SJSA1 (cell line): ENCODE results near the gene CZIB. TPM values are rescaled to one million over a fixed set of nuclear protein-coding genes. Genes with fewer than 3 reads are reported as not detected.
"Not testable (repeated sequence)": the region's sequence is repeated elsewhere in the genome, so short reads cannot be mapped to it uniquely, and the experiment has no call there.

Experiments
- DNase-seq, 2 experiments: peaks; one replicate each; pipeline ENCODE4 v3.0.0-alpha.2; 2015 to 2020; ENCODE audit warnings: low spot score in 2 of 2, low read depth in 1 of 2
- H3K27ac ChIP-seq: fragments of 250-450 bp; sonication (Bioruptor Pico); 2 replicates; pipeline ENCODE4 v1.5.1; 2020; ENCODE audit warnings: mild to moderate bottlenecking, moderate library complexity
- H3K27me3 ChIP-seq: fragments of 250-450 bp; sonication (Bioruptor Pico); replicated peaks from 2 replicates; pipeline ENCODE4 v1.5.1; 2020; ENCODE audit warnings: mild to moderate bottlenecking, moderate library complexity
- H3K36me3 ChIP-seq: fragments of 250-450 bp; sonication (Bioruptor Pico); 2 replicates; pipeline ENCODE4 v1.5.1; 2020; ENCODE audit warnings: mild to moderate bottlenecking
- H3K4me1 ChIP-seq: fragments of 250-450 bp; sonication (Bioruptor Pico); replicated peaks from 2 replicates; pipeline ENCODE4 v1.6.1; 2021; ENCODE audit warnings: mild to moderate bottlenecking
- H3K4me3 ChIP-seq: fragments of 250-450 bp; sonication (Bioruptor Pico); 2 replicates; pipeline ENCODE4 v1.5.1; 2020; ENCODE audit warnings: mild to moderate bottlenecking
- H3K9me3 ChIP-seq: fragments of 250-450 bp; sonication (Bioruptor Pico); replicated peaks from 2 replicates; pipeline ENCODE4 v1.5.1; 2020; ENCODE audit warnings: mild to moderate bottlenecking
- total RNA-seq: library from RNA; depleted of rRNA; stranded (reverse); fragments of >200 nt; shearing (Covaris generic); gene quantifications from 2 replicates; pipeline ENCODE4 v1.2.3, GENCODE V29; 2014

CZIB gene
- total RNA-seq, 1 experiment from 2014 or later = 90.0 TPM

- H3K27me3 ChIP-seq = no peaks in the 10 kb centered on the region
- H3K9me3 ChIP-seq = no peaks in the 10 kb centered on the region
- no peak for DNase-seq
- peaks cover 13% of the 10 kb centered on the region for H3K4me1 ChIP-seq
- H3K4me3 ChIP-seq = no peak overlapping the region
- no peak overlapping the region for H3K27ac ChIP-seq
- no peaks in the 10 kb centered on the region for H3K36me3 ChIP-seq
These were observed 30.2 kb downstream of the CZIB start for GRCh38 chr1:53190210-53190611.

DNA sequence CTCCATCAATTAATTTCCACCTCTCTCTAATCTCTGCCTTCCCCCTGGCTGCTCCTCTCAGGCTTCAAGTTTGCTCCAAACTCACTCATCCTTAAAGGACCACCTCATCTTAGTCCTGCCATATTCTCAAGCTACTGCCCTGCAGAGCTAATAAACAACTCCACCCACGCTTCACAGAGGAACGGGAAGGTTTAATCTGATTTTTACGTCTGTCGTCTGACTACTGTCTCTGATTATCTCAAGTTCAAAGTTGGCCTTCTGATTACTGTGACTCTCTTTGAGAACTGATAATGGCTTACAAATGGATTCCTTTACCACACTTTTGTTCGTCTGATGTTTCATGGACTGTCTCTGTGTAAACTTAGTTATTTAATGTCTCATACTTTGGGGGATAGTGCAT, 31.4 kb downstream of the CZIB start:
- no peak overlapping the region for H3K4me3 ChIP-seq
- H3K9me3 ChIP-seq = no peaks in the 10 kb centered on the region
- no peak overlapping the region for H3K27ac ChIP-seq
- no peaks in the 10 kb centered on the region for H3K27me3 ChIP-seq
- no peak for DNase-seq
- no peaks in the 10 kb centered on the region for H3K36me3 ChIP-seq
- peaks cover 14% of the 10 kb centered on the region for H3K4me1 ChIP-seq

DNA sequence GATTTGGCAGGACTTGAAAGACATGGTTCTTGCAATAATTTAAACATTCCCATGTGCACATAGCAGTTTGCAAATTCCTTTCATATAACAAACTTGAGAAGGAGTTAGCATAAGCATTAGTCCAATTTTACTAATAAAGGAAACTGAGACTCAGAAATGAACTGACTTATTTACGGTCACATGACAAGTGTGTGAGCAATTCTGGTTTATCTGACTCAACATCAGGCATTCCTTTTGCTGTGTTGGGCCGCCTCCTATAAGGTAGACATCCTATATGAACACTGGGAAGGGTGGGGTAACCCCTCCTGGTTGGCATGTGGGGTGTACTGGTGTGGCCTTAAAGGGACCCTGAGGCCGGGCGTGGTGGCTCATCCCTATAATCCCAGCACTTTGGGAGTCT, 32.3 kb downstream of the CZIB start:
- H3K27me3 ChIP-seq = no peaks in the 10 kb centered on the region
- H3K27ac ChIP-seq = no peak overlapping the region
- H3K9me3 ChIP-seq = no peaks in the 10 kb centered on the region
- H3K4me3 ChIP-seq = no peak overlapping the region
- no peak for DNase-seq
- peaks cover 14% of the 10 kb centered on the region for H3K4me1 ChIP-seq
- H3K36me3 ChIP-seq = no peaks in the 10 kb centered on the region

DNA sequence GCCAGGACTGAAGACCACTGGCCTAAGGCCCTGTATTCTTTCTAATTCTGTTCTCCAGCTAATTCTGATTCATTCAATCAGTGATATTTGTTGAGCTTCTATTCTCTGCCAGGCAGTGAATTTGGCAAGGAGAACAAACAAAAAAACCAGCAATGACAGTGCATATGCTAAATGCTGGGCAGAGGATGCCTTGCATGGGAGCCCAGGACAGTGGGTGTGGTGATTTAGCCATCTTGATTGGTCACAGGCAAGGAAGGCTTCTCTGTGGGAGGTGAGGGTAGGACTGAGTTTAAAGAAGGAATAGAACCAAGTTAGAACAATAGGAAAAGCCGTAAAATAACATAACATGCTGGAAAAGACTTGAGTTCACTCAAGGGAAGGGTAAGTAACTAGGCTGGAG, 33.0 kb downstream of the CZIB start:
- H3K4me1 ChIP-seq = peaks cover 15% of the 10 kb centered on the region
- H3K4me3 ChIP-seq = no peak overlapping the region
- H3K36me3 ChIP-seq = no peaks in the 10 kb centered on the region
- no peaks in the 10 kb centered on the region for H3K9me3 ChIP-seq
- no peak overlapping the region for H3K27ac ChIP-seq
- no peak for DNase-seq
- no peaks in the 10 kb centered on the region for H3K27me3 ChIP-seq

GRCh38 chr1:53186533-53186932, 33.9 kb downstream of the CZIB start:
- Histone ChIP-seq H3K4me3 (no peak overlapping the region), H3K36me3 (no peaks in the 10 kb centered on the region), H3K27me3 (no peaks in the 10 kb centered on the region), H3K4me1 (peaks cover 23% of the 10 kb centered on the region), H3K9me3 (no peaks in the 10 kb centered on the region), H3K27ac (no peak overlapping the region)
- no peak for DNase-seq

GRCh38 chr1:53185955-53186297, 34.5 kb downstream of the CZIB start:
- H3K4me1 ChIP-seq = peaks cover 23% of the 10 kb centered on the region
- not testable (repeated sequence) for H3K9me3 ChIP-seq, H3K4me3 ChIP-seq, H3K36me3 ChIP-seq, H3K27ac ChIP-seq, DNase-seq, H3K27me3 ChIP-seq

DNA sequence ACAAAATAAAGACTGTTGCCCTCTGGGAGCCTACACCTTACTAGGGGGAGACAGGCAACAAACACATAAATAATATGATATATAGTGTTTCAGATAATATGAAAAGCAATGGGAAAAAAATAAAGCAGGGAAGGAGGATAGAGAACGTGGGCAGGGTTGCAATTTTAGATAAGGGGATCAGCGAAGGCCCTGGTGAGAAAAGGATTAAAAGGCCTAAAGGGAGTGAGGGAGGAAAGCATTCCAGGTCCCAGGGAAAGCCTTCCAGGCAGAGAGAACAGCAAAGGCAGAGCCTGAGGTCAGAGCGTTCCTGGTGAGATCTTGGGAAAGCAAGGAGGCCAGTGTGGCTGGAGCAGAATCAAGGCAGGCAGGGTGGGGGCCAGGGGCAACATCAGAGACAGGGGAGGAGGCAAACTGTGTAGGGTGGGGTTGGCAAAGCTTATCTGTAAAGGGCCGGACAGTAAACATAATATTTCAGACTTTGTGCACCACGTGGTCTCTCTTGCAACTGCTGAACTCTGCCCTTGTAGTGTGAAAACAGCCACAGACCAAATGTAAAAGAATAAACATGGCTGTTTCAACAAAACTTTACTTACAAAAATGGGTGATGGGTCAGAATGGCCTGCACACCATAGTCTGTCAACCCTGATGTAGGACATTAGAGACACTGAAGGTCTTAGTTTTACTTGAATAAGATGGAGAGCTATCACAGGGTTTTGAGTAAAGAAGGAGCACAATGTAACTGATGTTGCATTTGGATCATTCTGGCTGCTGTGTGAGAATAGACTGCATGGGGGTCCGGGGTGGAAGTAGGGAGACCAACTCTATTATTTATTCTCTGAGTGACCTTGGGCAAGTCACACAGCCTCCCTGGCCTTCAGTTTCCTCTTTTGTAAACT, 37.1 kb downstream of the CZIB start:
- H3K9me3 ChIP-seq = no peaks in the 10 kb centered on the region
- H3K4me3 ChIP-seq = no peak overlapping the region
- H3K4me1 ChIP-seq = peaks cover 33% of the 10 kb centered on the region
- no peaks in the 10 kb centered on the region for H3K36me3 ChIP-seq
- H3K27me3 ChIP-seq = no peaks in the 10 kb centered on the region
- DNase-seq = no peak
- no peak overlapping the region for H3K27ac ChIP-seq

DNA sequence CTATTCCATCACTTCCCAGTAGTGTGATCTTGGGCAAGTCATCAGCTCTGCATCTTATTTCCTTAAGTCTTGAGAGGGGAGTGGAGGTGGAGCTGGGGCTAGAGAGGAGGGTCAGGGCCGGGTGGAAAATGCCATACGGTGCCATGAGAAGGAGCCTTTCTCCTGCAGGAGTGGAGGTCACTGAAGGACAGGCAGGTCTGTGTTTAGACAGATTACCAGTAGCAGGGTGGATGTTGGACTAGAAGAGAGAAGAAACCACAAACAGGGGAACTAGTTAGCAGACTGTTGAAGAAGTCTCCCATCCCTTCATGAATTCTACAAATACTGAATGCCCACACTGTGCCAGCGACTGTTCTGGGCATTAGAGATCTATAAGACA, 37.7 kb downstream of the CZIB start:
- H3K27ac ChIP-seq = no peak overlapping the region

GRCh38 chr1:53182111-53182593, 38.3 kb downstream of the CZIB start:
- Histone ChIP-seq H3K27me3 (no peaks in the 10 kb centered on the region), H3K27ac (no peak overlapping the region), H3K4me1 (peaks cover 27% of the 10 kb centered on the region), H3K36me3 (no peaks in the 10 kb centered on the region), H3K4me3 (no peak overlapping the region), H3K9me3 (no peaks in the 10 kb centered on the region)
- DNase-seq = peak; percentile 67 to 85

More for the DNA sequence above, 37.7 kb downstream of the CZIB start:
- Histone ChIP-seq H3K9me3 (no peaks in the 10 kb centered on the region), H3K36me3 (no peaks in the 10 kb centered on the region), H3K4me1 (peaks cover 29% of the 10 kb centered on the region), H3K27me3 (no peaks in the 10 kb centered on the region), H3K4me3 (no peak overlapping the region)
- no peak for DNase-seq

- no peak overlapping the region for H3K27ac ChIP-seq
These were observed 39.5 kb downstream of the CZIB start for GRCh38 chr1:53180951-53181350.

DNA sequence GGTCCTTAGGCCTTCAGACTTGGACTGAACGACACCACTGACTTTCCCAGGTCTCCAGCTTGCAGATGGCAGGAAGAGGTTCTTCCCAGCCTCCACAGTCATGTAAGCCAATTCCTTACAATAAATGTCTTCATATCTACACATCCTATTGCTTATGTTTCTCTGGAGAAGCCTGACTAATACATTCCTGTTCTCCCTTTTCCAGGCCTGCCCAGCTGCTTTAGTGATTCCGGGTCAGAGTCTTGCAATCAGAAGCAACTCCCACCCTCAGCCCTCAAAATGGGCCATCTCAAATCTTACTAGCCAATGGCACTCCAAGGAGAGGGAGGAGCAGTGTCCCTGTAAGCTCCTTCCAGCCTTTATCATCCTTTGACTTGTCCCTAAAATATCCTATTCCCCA, 40.2 kb downstream of the CZIB start:
- no peak for DNase-seq
- peaks cover 42% of the 10 kb centered on the region for H3K4me1 ChIP-seq
- H3K36me3 ChIP-seq = no peaks in the 10 kb centered on the region
- no peaks in the 10 kb centered on the region for H3K9me3 ChIP-seq
- no peaks in the 10 kb centered on the region for H3K27me3 ChIP-seq
- H3K4me3 ChIP-seq = no peak overlapping the region
- H3K27ac ChIP-seq = no peak overlapping the region

More at GRCh38 chr1:53180951-53181350, 39.5 kb downstream of the CZIB start:
- Histone ChIP-seq H3K27me3 (no peaks in the 10 kb centered on the region), H3K4me3 (no peak overlapping the region), H3K9me3 (no peaks in the 10 kb centered on the region), H3K36me3 (no peaks in the 10 kb centered on the region), H3K4me1 (peaks cover 39% of the 10 kb centered on the region)
- DNase-seq = no peak

- Histone ChIP-seq H3K27ac (no peak overlapping the region), H3K27me3 (no peaks in the 10 kb centered on the region), H3K9me3 (no peaks in the 10 kb centered on the region), H3K4me1 (peaks cover 51% of the 10 kb centered on the region), H3K36me3 (no peaks in the 10 kb centered on the region), H3K4me3 (no peak overlapping the region)
- peak; percentile 37 to 52 for DNase-seq
These were observed 43.8 kb downstream of the CZIB start for GRCh38 chr1:53176452-53177208.

DNA sequence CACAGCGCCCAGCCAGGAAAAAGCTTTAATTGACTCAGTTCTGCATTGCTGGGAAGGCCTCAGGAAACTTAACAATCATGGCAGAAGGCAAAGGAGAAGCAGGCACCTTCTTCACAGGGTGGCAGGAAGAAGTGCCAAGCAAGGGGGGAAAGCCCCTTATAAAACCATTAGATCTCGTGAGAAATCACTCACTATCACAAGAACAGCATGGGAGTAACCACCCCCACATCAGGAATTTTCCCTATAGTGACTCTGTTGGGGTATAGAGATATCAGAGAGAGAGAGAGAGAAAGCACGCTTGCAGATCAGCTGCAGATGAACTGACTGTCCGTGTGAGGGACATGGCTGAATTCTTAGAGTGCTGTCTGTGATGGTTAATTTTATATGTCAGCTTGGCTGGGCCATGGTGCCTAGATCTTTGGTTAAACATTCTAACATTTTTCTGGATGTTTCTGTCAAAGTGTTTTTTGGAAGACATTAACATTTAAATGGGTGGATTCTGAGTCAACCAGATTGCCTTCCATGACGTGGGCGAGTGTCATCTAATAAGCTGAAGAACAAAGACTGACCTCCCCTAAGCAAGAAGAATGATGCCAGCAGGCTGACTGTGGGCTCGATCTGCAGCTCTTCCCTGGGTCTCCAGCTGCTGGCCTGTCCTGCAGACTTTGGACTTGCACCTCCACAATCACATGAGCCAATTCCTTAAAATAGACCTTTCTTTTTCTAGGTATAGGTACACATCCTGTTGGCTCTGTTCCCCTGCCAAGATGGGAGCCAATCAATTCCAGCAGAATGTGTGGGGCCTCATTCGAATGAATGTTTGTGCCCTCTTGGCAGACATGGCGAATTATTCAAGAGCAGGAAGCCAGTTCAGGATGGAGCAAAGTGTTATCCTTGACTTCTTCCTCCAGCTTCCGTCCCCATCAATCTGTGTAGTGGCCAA, 45.2 kb downstream of the CZIB start:
- Histone ChIP-seq H3K4me1 (peaks cover 49% of the 10 kb centered on the region), H3K4me3 (no peak overlapping the region), H3K9me3 (no peaks in the 10 kb centered on the region), H3K27ac (peak overlapping the region; percentile 28; the same call in 1 of the 2 replicates), H3K36me3 (no peaks in the 10 kb centered on the region), H3K27me3 (no peaks in the 10 kb centered on the region)
- peak in 1 of 2 experiments; percentile 38 for DNase-seq
